ENCODE measurements around the gene PLEK.

The PLEK gene

DNA sequence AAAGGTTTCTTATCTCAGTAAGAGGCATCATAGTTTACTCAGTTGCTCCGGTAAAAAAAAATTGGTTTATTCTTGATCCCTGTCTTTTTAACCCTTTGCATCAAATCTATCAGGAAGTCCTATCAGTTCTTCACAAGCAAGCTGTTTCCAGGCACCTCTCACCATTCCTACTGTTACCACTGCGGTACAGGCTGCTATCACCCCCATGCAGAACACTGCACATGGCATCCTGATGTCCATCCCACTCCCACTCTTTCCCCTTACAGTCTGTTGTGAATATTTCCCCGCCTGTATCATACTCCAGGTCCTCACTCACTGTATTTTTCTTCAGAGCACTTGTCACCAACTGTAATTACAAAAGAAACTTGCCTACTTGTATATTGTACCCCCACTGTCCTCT is 40.0 kb upstream of the PLEK start:
- Histone ChIP-seq H3K27me3 (ENCODE audit: insufficient read depth, insufficient read length) (peaks cover 12% of the 10 kb centered on the region), H3K9me3 (ENCODE audit: insufficient read depth, low read length) (no peaks in the 10 kb centered on the region), H3K36me3 (ENCODE audit: insufficient read depth, insufficient read length, low read length) (no peaks in the 10 kb centered on the region), H3K4me1 (ENCODE audit: insufficient read depth, insufficient read length) (no peaks in the 10 kb centered on the region), H3K4me3 (ENCODE audit: insufficient read length, low read depth) (no peak overlapping the region), H3K9ac (ENCODE audit: insufficient read length, low read depth) (no peak overlapping the region)
- DNase-seq (ENCODE audit: low read depth, low spot score), result no peak
- TF ChIP-seq ZNF274 (IDR thresholded peaks at IDR 0.05; ENCODE audit: low read depth, low read length) (no peak), YY1 (IDR thresholded peaks at IDR 0.05; ENCODE audit: insufficient read depth, insufficient read length) (no peak), SUZ12 (IDR thresholded peaks at IDR 0.05; ENCODE audit: extremely low read depth, insufficient read depth, insufficient read length) (no peak)

DNA sequence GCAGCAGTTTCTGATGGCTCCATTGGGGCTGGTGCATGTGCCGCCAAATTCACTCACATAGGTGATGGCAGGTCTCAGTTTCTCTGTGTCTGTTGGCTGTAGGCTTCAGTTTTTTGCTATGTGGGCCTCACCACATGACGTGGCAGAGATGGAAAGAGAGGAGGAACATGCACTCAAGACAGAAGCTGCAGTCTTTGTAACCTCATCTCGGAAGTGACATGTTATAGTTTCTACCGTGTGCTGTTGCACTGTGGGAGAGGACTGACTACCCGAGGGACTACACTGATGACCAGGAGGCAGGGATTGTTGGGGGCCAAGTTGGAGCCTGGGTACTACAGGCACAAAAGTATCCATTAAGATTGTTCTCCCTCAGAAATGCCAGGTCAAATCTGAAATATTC is 36.2 kb upstream of the PLEK start:
- Histone ChIP-seq H3K4me1 (ENCODE audit: insufficient read depth, insufficient read length) (no peaks in the 10 kb centered on the region), H3K27me3 (ENCODE audit: insufficient read depth, insufficient read length) (no peaks in the 10 kb centered on the region), H3K36me3 (ENCODE audit: insufficient read depth, insufficient read length, low read length) (no peaks in the 10 kb centered on the region), H3K4me3 (ENCODE audit: insufficient read length, low read depth) (no peak overlapping the region), H3K9ac (ENCODE audit: insufficient read length, low read depth) (no peak overlapping the region), H3K9me3 (ENCODE audit: insufficient read depth, low read length) (no peaks in the 10 kb centered on the region)
- no peak for TF ChIP-seq ZNF274 (IDR thresholded peaks at IDR 0.05; ENCODE audit: low read depth, low read length)
- TF ChIP-seq SUZ12 (IDR thresholded peaks at IDR 0.05; ENCODE audit: extremely low read depth, insufficient read depth, insufficient read length), result no peak
- no peak for TF ChIP-seq YY1 (IDR thresholded peaks at IDR 0.05; ENCODE audit: insufficient read depth, insufficient read length)
- no peak for DNase-seq (ENCODE audit: low read depth, low spot score)

DNA sequence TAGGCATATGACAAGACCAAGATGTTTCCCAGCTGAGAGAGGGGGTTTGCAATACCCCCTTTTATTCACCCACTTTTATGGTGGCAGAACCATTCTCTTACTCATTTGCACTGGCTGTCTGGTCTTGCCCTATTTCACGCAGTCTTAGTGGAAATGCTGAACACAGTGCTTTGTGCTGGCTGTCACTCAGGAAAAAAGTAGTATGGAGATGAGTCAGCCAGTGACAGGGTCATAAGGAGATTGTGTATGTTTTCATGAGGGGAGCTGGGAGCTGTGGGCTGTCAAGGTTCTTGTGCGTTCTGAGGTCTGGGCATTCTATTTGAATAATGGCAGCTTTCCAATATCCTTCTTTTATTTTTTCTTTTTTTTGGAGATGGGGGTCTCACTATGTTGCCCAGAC is 34.4 kb upstream of the PLEK start:
- TF ChIP-seq SUZ12 (IDR thresholded peaks at IDR 0.05; ENCODE audit: extremely low read depth, insufficient read depth, insufficient read length), result no peak
- TF ChIP-seq ZNF274 (IDR thresholded peaks at IDR 0.05; ENCODE audit: low read depth, low read length), result no peak
- no peak for TF ChIP-seq YY1 (IDR thresholded peaks at IDR 0.05; ENCODE audit: insufficient read depth, insufficient read length)
- Histone ChIP-seq H3K4me3 (ENCODE audit: insufficient read length, low read depth) (no peak overlapping the region), H3K9ac (ENCODE audit: insufficient read length, low read depth) (no peak overlapping the region), H3K9me3 (ENCODE audit: insufficient read depth, low read length) (no peaks in the 10 kb centered on the region), H3K27me3 (ENCODE audit: insufficient read depth, insufficient read length) (no peaks in the 10 kb centered on the region), H3K36me3 (ENCODE audit: insufficient read depth, insufficient read length, low read length) (no peaks in the 10 kb centered on the region), H3K4me1 (ENCODE audit: insufficient read depth, insufficient read length) (no peaks in the 10 kb centered on the region)
- no peak for DNase-seq (ENCODE audit: low read depth, low spot score)

DNA sequence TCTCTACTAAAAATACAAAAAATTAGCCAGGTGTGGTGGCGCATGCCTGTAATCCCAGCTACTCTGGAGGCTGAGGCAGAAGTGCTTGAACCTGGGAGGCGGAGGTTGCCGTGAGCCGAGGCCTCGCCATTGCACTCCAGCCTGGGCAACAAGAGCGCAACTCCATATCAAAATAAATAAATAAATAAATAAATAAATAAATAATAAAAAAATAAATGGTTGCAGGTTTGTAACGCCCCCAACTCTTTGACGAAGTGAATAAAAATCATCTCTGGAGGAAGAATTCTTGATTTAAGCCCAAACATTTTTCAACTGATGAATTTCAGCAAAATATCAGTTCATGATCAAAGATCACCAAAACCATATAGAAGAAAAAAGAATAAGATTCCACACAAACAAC is 32.1 kb upstream of the PLEK start:
- no peak for TF ChIP-seq SUZ12 (IDR thresholded peaks at IDR 0.05; ENCODE audit: extremely low read depth, insufficient read depth, insufficient read length)
- no peak for TF ChIP-seq YY1 (IDR thresholded peaks at IDR 0.05; ENCODE audit: insufficient read depth, insufficient read length)
- TF ChIP-seq ZNF274 (IDR thresholded peaks at IDR 0.05; ENCODE audit: low read depth, low read length), result no peak
- Histone ChIP-seq H3K9me3 (ENCODE audit: insufficient read depth, low read length) (no peaks in the 10 kb centered on the region), H3K4me1 (ENCODE audit: insufficient read depth, insufficient read length) (no peaks in the 10 kb centered on the region), H3K4me3 (ENCODE audit: insufficient read length, low read depth) (no peak overlapping the region), H3K36me3 (ENCODE audit: insufficient read depth, insufficient read length, low read length) (no peaks in the 10 kb centered on the region), H3K9ac (ENCODE audit: insufficient read length, low read depth) (no peak overlapping the region), H3K27me3 (ENCODE audit: insufficient read depth, insufficient read length) (no peaks in the 10 kb centered on the region)
- DNase-seq (ENCODE audit: low read depth, low spot score), result no peak

DNA sequence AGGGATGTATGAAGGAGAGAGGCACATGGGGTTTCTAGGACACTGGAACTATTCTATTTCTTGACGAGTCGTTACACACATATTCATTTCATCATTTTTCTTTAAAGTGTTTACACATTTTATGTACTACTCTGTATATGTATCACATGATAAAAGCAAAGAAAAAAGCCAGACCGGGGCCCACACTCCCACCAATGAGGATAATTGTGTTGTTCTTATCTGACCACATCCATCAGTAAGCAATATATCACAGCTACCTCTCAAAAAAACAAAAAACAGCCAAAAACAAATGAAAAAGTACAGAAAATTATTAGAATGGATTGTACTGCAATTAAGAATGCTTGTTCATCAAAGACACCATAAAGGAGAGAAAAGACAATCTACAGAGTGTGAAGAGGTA is 31.2 kb upstream of the PLEK start:
- H3K27me3 ChIP-seq (ENCODE audit: insufficient read depth, insufficient read length), result no peaks in the 10 kb centered on the region
- no peak for DNase-seq (ENCODE audit: low read depth, low spot score)
- no peaks in the 10 kb centered on the region for H3K4me1 ChIP-seq (ENCODE audit: insufficient read depth, insufficient read length)
- no peak for TF ChIP-seq YY1 (IDR thresholded peaks at IDR 0.05; ENCODE audit: insufficient read depth, insufficient read length)
- no peak for TF ChIP-seq SUZ12 (IDR thresholded peaks at IDR 0.05; ENCODE audit: extremely low read depth, insufficient read depth, insufficient read length)
- TF ChIP-seq ZNF274 (IDR thresholded peaks at IDR 0.05; ENCODE audit: low read depth, low read length), result no peak
- no peaks in the 10 kb centered on the region for H3K36me3 ChIP-seq (ENCODE audit: insufficient read depth, insufficient read length, low read length)
- H3K9me3 ChIP-seq (ENCODE audit: insufficient read depth, low read length), result no peaks in the 10 kb centered on the region
- H3K4me3 ChIP-seq (ENCODE audit: insufficient read length, low read depth), result no peak overlapping the region
- no peak overlapping the region for H3K9ac ChIP-seq (ENCODE audit: insufficient read length, low read depth)

DNA sequence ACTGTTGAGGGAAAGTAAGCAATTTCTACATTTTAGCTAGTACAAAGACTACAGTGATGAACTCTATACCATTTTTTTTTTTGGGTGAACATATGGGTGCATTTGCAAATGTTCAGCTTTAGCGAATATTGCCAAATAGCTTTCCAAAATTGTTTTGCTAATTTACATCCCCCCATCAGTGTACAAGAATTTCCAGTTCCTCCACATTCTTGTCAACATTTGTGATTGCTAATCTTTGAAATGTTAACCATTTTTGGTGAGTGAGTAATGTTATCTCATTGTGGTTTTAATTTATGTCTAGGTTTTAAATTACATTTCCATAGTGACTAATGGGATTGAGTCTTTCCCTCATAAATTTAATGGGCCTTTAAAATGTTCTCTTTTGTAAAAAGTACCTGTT is 28.9 kb upstream of the PLEK start:
- Histone ChIP-seq H3K4me3 (ENCODE audit: insufficient read length, low read depth) (no peak overlapping the region), H3K27me3 (ENCODE audit: insufficient read depth, insufficient read length) (no peaks in the 10 kb centered on the region), H3K9ac (ENCODE audit: insufficient read length, low read depth) (no peak overlapping the region), H3K36me3 (ENCODE audit: insufficient read depth, insufficient read length, low read length) (no peaks in the 10 kb centered on the region), H3K4me1 (ENCODE audit: insufficient read depth, insufficient read length) (no peaks in the 10 kb centered on the region), H3K9me3 (ENCODE audit: insufficient read depth, low read length) (no peaks in the 10 kb centered on the region)
- TF ChIP-seq YY1 (IDR thresholded peaks at IDR 0.05; ENCODE audit: insufficient read depth, insufficient read length) (no peak), SUZ12 (IDR thresholded peaks at IDR 0.05; ENCODE audit: extremely low read depth, insufficient read depth, insufficient read length) (no peak), ZNF274 (IDR thresholded peaks at IDR 0.05; ENCODE audit: low read depth, low read length) (no peak)
- DNase-seq (ENCODE audit: low read depth, low spot score), result no peak

DNA sequence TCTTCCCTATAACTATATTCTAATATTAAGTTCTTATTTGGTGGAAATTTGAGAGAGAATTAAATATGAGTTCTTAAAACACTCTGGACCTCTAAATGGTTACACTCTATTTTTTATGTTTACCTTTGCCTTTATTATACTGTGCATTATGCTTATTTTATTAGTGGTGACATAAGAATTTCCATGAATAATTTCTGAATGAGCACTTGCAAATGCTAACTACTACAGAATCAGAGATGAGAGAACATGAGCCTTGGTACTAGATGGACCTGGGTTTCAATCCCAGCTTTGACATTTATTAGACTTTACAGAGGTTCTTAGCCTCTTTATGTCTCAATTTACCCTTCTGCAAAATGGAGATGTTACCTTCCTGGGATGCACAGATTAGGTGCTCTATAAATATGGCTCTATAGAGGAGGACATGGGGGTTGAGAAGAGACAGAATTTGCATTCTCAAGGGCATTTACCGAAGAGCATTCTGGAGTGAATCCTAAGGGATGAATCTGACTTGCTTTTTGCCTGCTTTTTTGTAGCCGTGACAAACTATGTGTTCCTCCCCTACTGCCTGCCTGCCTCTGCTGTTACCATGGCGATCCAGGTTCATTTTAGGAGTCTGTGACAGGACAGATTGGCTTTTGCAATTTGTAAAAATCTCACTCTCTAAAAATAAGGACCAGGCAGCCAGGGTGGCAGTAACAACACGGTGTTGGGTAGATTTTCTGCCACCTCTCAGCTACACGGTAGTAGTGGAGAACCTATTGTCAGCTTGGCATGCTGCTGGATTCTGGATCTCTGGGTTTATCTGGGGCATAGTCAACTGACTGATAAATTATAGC is 24.6 kb upstream of the PLEK start:
- no peak overlapping the region for H3K4me3 ChIP-seq (ENCODE audit: insufficient read length, low read depth)
- no peaks in the 10 kb centered on the region for H3K27me3 ChIP-seq (ENCODE audit: insufficient read depth, insufficient read length)
- no peak overlapping the region for H3K9ac ChIP-seq (ENCODE audit: insufficient read length, low read depth)
- no peaks in the 10 kb centered on the region for H3K36me3 ChIP-seq (ENCODE audit: insufficient read depth, insufficient read length, low read length)
- no peaks in the 10 kb centered on the region for H3K4me1 ChIP-seq (ENCODE audit: insufficient read depth, insufficient read length)
- no peaks in the 10 kb centered on the region for H3K9me3 ChIP-seq (ENCODE audit: insufficient read depth, low read length)
- TF ChIP-seq SUZ12 (IDR thresholded peaks at IDR 0.05; ENCODE audit: extremely low read depth, insufficient read depth, insufficient read length), result no peak
- no peak for TF ChIP-seq ZNF274 (IDR thresholded peaks at IDR 0.05; ENCODE audit: low read depth, low read length)
- TF ChIP-seq YY1 (IDR thresholded peaks at IDR 0.05; ENCODE audit: insufficient read depth, insufficient read length), result no peak
- DNase-seq (ENCODE audit: low read depth, low spot score), result no peak

Measured in NT2/D1 (cell line).